ENCODE measurements around the gene RNGTT.
A peak's percentile ranks its signal among the peaks of the same experiment; 100 is the strongest.

The RNGTT gene

DNA sequence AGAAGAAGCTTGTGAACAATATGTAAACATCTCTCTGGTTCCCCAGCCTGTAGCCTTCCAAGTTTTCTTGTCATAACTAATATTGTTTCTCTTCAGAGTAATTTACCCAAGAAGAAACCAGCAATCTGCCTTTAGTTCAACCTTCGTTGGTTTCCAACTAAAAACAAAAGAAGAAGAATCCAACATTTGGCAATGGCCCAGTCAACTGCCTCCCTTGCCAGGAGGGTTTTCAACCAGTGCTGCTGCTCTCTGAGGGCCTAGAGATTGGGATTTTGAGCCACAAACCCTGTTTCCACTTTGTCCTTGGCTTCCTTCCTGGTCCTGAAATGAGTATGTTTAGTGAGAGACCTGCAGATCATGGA lies 401.5 kb downstream of the RNGTT start:
- TF ChIP-seq Cebpa-rat (IDR thresholded peaks at IDR 0.05) = no peak
- Histone ChIP-seq H3K9ac (no peak overlapping the region), H3K27me3 (no peaks in the 10 kb centered on the region), H3K27ac (peak overlapping the region in 1 of 11 experiments; percentile 28; a peak in 3 of 22 replicates), H3K4me1 (peaks cover 0 to 35% (median 15%) of the 10 kb centered on the region in 10 experiments; a peak in 13 of 20 replicates), H3K9me3 (replicated peaks in 1 of 11) (peaks cover 10 to 44% (median 24%) of the 10 kb centered on the region in 11 experiments; a peak in 21 of 22 replicates), H3K4me2 (peak overlapping the region in 8 of 11 experiments; percentile 28 to 65 (median 54); a peak in 16 of 22 replicates), H4K20me1 (no peaks in the 10 kb centered on the region), H3K4me3 (no peak overlapping the region; a peak in 1 of 20 replicates), H3K36me3 (no peaks in the 10 kb centered on the region)

DNA sequence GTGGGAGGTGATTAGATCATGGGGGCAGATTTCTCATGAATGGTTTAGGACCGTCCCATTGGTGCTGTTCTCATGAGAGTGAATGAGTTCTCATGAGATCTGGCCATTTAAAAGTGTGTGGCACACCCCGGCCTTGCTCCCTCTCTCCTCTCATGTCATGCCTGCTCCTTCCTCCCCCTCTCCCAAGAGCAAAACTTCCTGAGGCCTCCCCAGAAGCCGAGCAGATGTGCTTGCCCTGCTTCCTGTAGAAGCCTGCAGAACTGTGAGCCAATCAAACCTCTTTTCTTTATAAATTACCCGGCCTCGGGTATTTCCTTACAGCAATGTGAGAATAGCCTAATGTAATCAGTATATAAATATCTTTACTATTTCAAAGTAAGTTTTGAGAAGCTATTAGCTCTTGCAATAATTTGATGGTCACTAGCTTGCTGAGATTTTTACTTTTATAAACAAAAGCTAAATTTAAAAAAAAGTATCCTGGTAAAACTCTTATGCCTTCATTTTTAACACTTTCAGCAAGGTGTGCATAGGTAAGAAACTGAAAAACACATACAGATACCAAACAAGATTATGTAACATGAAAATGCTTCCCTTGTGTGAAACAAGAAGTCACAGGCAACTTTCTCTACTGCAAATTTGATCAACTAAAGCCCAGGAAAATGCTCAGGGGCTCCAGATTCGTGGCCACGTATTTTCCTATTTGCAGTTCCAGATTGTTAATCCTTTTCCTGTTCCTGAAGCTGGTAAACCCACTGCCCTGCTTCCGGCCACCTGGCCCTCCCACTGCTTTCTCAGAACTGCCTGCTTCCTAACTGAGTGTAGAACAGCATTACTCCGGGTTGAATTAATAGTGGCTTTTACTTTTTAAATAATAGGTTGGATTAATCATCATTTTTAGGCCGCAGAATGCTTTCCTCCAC lies 402.1 kb downstream of the RNGTT start:
- H3K4me2 ChIP-seq = peak overlapping the region in 8 of 11 experiments; percentile 28 to 65 (median 54); a peak in 16 of 22 replicates
- no peaks in the 10 kb centered on the region for H4K20me1 ChIP-seq
- no peak for TF ChIP-seq Cebpa-rat (IDR thresholded peaks at IDR 0.05)
- no peak overlapping the region for H3K9ac ChIP-seq
- no peaks in the 10 kb centered on the region for H3K27me3 ChIP-seq
- peaks cover 0 to 35% (median 15%) of the 10 kb centered on the region in 10 experiments; a peak in 13 of 20 replicates for H3K4me1 ChIP-seq
- H3K4me3 ChIP-seq = no peak overlapping the region; a peak in 1 of 20 replicates
- H3K36me3 ChIP-seq = no peaks in the 10 kb centered on the region
- peaks cover 10 to 50% (median 24%) of the 10 kb centered on the region in 11 experiments; a peak in 21 of 22 replicates for H3K9me3 ChIP-seq (replicated peaks in 1 of 11)
- H3K27ac ChIP-seq = peak overlapping the region in 1 of 11 experiments; percentile 28; a peak in 2 of 22 replicates

Measured in BLaER1 treated with 17β-estradiol and CSF1 and Interleukin-3, amounts not matched to agents 10 nM and 100 nM (cell line).